ENCODE measurements around the gene MRPL23. TPM values are rescaled to one million over a fixed set of nuclear protein-coding genes. Genes with fewer than 3 reads are reported as not detected.

The MRPL23 gene
- total RNA-seq, 2 experiments from 2014 or later: 134 to 145 TPM

DNA sequence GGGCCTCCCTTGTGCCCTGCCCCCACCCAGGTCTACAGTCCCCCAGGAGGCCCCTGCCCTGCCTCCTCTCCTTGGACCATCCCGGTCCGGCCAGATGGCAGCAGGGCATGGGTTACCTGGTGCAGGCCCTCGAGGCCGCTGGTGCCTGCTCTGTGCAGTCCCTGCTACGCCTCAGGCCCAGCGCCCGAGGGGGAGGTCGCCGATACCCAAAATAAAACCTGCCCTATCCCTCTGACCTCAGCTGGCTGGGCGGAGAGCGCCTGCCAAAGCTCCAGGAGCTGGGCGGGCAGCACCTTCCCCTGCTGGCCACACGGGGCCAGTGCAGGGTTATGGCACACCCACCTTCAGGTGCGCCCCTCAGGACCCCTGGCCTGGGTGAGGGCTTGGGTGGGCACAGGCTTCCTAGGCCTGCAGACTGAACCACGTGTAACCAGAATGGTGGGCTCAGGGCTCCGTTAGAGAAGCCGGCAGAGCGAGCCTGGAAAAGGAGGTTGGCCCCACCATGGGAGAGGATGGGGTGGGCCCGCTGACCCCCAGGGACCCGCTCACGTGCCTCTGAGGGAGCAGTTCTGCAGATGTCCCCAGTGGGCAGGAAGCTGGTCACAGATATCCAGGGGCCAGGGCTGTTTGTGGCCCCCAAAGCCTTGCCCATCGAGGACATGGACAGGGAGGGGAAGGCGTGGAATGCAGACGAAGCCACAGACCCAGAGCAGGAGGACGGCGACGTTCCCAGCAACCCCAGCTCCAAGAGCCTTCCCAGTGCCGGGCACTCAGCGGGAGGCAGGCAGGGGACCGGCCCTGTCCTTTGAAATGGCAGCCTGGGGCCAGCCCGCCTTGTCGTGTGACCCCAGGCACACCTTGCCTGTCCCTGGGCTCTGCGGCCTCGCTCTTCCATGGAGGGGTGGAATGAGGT is 29.4 kb upstream of the MRPL23 start:
- no peak overlapping the region for H3K27ac Mint-ChIP-seq
- H3K4me3 Mint-ChIP-seq: no peak overlapping the region
- no peak for DNase-seq
- H3K9me3 Mint-ChIP-seq: peaks cover 1% of the 10 kb centered on the region
- peaks cover 19% of the 10 kb centered on the region for H3K4me1 Mint-ChIP-seq (ENCODE audit: low read depth)
- no peaks in the 10 kb centered on the region for H3K36me3 Mint-ChIP-seq (ENCODE audit: low read depth)
- TF ChIP-seq, protein P1, sequence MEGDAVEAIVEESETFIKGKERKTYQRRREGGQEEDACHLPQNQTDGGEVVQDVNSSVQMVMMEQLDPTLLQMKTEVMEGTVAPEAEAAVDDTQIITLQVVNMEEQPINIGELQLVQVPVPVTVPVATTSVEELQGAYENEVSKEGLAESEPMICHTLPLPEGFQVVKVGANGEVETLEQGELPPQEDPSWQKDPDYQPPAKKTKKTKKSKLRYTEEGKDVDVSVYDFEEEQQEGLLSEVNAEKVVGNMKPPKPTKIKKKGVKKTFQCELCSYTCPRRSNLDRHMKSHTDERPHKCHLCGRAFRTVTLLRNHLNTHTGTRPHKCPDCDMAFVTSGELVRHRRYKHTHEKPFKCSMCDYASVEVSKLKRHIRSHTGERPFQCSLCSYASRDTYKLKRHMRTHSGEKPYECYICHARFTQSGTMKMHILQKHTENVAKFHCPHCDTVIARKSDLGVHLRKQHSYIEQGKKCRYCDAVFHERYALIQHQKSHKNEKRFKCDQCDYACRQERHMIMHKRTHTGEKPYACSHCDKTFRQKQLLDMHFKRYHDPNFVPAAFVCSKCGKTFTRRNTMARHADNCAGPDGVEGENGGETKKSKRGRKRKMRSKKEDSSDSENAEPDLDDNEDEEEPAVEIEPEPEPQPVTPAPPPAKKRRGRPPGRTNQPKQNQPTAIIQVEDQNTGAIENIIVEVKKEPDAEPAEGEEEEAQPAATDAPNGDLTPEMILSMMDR (IDR thresholded peaks at IDR 0.05): peak; percentile 59
- intact Hi-C loops (cut with micrococcal nuclease): loop anchor here (5.0 kb wide), 1 partner anchor 35 kb away; no protein-coding TSS in a partner anchor
- ChIA-PET CTCF (interaction anchor here (1.2 to 2.3 kb wide), 3 partner anchors 26 to 234 kb away, joined by 3 to 12 read pairs (median 11); partner anchors contain the start of gene PRR33), POLR2A (interaction anchor here (1.2 to 4.8 kb wide), 3 partner anchors 28 to 65 kb away, joined by 4 to 62 read pairs (median 5); partner anchors contain the start of genes LSP1 and PRR33)
- peak; percentile 32 for ATAC-seq
- peaks cover 6% of the 10 kb centered on the region for H3K27me3 Mint-ChIP-seq

DNA sequence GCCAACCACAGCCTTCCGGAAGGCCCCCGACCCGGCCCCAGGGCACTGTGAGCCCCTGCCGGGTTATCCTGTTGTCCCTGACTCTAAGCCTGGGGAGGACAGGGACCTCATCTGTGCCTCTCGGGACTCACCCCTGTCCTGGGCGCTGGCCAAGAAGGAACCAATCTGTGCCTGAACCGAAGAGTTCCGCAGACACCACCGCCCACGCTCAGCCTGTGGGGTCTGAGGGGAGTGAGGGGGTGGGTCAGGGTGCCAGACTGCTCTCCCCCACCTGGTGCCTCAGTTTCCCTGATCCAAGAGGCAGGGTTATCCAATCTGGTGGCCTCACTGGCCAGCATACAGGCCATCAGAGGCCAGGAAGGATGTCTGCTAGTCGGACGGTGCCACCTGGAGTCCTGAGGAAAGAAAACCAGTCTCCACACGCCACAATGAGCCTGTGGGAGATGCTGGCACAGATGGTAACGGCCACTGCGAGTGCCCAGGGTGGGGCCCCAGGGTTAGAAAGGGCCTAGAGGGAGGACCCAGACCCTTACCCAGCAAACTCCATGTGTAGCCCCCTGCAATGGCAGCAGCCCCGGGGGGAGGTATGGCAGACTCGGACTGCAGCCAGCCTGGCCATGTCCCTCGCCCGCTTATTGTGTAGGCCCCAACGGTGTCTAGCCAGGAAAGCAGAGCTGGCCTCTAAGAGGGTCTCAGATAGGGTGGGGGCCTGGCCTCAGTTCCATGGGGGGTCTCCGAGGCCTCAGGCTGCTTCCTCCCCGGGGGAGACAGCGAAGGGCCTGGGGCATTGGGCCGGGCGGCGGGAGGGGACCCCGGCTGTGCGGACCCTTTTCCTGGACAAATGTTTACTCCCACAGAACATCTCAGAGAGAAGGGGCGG is 28.5 kb upstream of the MRPL23 start:
- no peak overlapping the region for H3K4me3 Mint-ChIP-seq
- H3K27ac Mint-ChIP-seq: no peak overlapping the region
- H3K4me1 Mint-ChIP-seq (ENCODE audit: low read depth): peaks cover 19% of the 10 kb centered on the region
- peaks cover 1% of the 10 kb centered on the region for H3K9me3 Mint-ChIP-seq
- no peaks in the 10 kb centered on the region for H3K36me3 Mint-ChIP-seq (ENCODE audit: low read depth)
- POLR2A ChIA-PET: interaction anchor here (4.8 kb wide), 1 partner anchor 29 kb away, joined by 62 read pairs; the partner anchor contains the start of gene PRR33
- DNase-seq (no peak), ATAC-seq (no peak)
- H3K27me3 Mint-ChIP-seq: peaks cover 6% of the 10 kb centered on the region
- intact Hi-C loops (cut with micrococcal nuclease): loop anchor here (5.0 kb wide), 1 partner anchor 36 kb away; no protein-coding TSS in a partner anchor
- CTCF ChIA-PET: interaction anchor here (0.6 kb wide), 1 partner anchor 65 kb away, joined by 3 read pairs; no protein-coding TSS in a partner anchor
- TF ChIP-seq, protein P1 (IDR thresholded peaks at IDR 0.05): no peak

DNA sequence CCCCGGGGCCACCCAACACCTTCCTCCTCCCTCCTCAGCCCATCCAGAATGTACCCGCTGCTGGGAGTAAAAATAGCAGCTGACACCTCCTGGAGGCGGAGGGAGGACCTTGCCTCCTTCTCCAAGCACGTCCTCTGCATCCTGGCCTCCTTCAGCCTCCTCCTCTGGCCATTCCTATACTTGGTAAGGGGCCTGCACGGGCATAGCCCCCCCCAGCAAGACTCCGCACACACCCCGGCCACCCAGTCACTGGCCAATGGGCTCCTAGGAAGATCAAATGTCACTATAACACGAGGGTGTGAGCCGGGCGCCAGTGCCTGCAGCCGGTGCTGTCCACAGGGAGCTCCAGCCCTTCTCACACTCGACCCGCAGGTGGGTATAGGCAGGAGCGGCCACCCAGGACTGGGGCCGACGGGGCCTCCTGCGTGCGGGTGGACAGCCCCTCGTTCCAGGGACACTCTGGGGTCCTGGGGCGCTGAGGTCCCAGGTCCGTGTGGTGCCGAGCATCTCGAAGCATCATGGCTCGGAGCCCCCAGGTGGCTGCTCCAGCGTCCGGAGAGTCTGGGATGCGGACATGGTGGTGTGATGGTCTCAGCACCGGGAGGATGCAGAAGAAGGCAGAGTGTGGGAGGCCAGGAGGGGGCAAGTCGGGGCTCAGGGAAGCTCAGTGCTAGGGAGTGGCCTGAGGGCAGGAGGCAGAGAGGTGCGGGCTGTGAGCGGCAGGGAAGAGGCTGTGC is 27.6 kb upstream of the MRPL23 start, which contains the start of gene TNNT3:
TNNT3 (plus strand) TSS at position 313 of the 737 bp plus-strand sequence. CDS start 3,172 bp downstream, outside the sequence.
- Mint-ChIP-seq H3K9me3 (peaks cover 1% of the 10 kb centered on the region), H3K27ac (no peak within 1 kb of the TSS), H3K4me3 (no peak within 1 kb of the TSS), H3K27me3 (peaks cover 4% of the 10 kb centered on the region), H3K4me1 (ENCODE audit: low read depth) (peaks cover 17% of the 10 kb centered on the region), H3K36me3 (ENCODE audit: low read depth) (no peaks in the 10 kb centered on the region)
- TF ChIP-seq, protein P1 (IDR thresholded peaks at IDR 0.05): no peak
- DNase-seq (no peak), ATAC-seq (no peak)
- POLR2A ChIA-PET: interaction anchor here (0.9 to 4.8 kb wide), 2 partner anchors 30 to 65 kb away, joined by 3 to 62 read pairs; partner anchors contain the start of gene PRR33
- CTCF ChIA-PET: no interaction called here
- intact Hi-C loops (cut with micrococcal nuclease): loop anchor here (5.0 kb wide), 1 partner anchor 37 kb away; no protein-coding TSS in a partner anchor

DNA sequence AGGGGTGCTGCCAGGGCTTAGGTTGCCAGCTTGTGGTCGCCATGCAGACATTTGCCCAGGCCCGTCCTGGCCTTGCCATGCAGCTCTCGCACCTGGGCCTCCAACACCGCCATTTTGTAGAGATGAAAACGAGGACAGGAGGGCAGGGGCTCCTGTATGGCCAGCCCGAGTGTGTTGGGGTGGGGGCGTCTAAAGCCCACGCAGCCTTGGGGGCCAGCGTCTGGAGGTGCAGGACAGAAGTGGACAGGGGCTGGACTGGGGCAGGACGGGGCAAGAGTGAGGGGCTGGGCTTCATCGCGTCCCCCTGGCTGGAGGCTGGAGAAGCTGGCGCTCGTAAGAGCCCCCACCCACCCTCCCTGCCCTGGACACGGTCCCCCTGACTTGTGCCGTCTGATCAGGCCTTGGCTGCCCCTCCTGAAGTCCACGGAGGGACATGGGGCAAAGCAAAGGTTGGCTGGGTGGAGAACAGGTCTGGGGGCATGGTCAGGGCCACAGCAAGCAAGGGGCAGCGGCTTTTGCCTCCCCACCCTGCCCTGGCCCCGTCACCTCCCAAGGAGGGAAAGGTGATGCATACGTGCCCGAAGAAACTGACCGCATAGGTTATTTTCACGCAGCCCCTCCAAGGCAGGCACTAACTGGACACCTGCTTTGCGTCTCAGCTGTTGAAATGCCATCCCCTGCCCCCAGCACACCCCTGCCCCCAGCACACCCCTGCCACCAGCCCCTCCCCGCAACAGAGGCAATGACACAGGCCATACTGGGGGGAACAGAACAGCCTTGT is 26.8 kb upstream of the MRPL23 start:
- Mint-ChIP-seq H3K27me3 (no peaks in the 10 kb centered on the region), H3K4me1 (ENCODE audit: low read depth) (peaks cover 14% of the 10 kb centered on the region), H3K36me3 (ENCODE audit: low read depth) (no peaks in the 10 kb centered on the region), H3K9me3 (no peaks in the 10 kb centered on the region), H3K27ac (no peak overlapping the region), H3K4me3 (no peak overlapping the region)
- ChIA-PET POLR2A (interaction anchor here (0.6 to 4.8 kb wide), 5 partner anchors 29 to 1374 kb away, joined by 3 to 62 read pairs (median 4); partner anchors contain the start of gene PRR33), CTCF (interaction anchor here (1.7 kb wide), 1 partner anchor 64 kb away, joined by 3 read pairs; no protein-coding TSS in a partner anchor)
- DNase-seq: no peak
- ATAC-seq: no peak
- intact Hi-C loops (cut with micrococcal nuclease): no loop called here
- TF ChIP-seq, protein P1 (IDR thresholded peaks at IDR 0.05): no peak
